IPS DF 4.7 (cell line): Measurements from ENCODE around the gene ATP8B4.
A peak's percentile ranks its signal among the peaks of the same experiment; 100 is the strongest.
"Not testable (repeated sequence)": the region's sequence is repeated elsewhere in the genome, so short reads cannot be mapped to it uniquely, and the experiment has no call there.

Source experiments
- DNase-seq: peaks from one replicate; pipeline ENCODE4 v3.0.0-alpha.2; 2013; ENCODE audit warnings: low spot score; ENCODE audit errors: extremely low read depth

Gene ATP8B4

DNA sequence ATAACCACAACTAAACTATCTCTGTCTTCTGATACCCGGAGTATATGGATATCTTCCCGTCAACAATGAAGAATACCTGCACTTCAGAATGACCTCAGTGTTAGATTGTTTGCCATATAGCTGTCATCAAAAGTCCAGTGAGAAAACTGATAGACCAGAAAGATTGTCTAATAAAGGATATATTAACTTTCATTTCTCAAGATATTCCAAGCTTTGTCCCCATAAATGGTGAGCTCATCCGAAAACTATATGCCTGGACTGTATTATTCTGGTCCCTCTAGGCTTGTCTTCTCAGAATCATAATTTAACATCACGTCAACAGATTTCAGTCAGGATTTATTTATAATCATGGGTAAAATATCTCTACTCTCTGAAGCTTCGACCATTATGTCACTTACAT is 100.5 kb downstream of the ATP8B4 start:
- no peak for DNase-seq

DNA sequence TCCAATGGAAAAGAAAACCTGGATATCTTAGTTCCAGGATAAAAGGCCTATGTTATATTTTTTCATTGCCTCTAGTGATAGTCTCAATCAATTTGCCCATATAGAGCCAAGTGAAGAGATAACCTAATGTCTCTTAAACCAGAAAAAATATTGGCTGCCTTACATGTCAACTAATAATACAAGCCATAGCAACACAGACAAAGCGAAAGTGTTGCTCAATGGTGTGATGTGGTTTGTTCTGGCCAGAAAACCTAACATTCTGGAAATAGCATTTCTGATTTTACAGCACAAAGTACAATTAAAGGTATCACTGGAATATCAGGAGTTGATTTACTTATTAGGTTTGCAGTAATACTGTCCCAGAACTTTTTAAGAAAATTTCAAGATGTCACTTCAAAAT is 101.5 kb downstream of the ATP8B4 start:
- DNase-seq = no peak

DNA sequence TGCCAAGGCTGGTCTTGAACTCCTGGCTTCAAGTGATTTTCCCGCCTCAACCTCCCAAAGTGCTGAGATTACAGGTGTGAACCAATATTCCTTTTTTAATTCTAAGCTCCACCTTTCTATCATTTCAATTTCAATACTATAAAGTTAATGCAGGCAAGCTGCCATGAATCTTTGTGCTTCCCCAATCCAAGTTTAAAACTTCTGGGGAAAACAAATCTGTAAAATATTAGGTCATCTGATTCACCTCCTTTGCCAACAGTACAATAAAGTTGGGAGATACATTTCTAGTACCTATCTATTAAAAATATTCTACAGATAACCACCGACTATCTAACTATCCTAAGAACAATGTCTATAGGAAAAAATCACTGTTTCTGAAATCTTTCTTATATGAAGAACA is 102.1 kb downstream of the ATP8B4 start:
- no peak for DNase-seq

DNA sequence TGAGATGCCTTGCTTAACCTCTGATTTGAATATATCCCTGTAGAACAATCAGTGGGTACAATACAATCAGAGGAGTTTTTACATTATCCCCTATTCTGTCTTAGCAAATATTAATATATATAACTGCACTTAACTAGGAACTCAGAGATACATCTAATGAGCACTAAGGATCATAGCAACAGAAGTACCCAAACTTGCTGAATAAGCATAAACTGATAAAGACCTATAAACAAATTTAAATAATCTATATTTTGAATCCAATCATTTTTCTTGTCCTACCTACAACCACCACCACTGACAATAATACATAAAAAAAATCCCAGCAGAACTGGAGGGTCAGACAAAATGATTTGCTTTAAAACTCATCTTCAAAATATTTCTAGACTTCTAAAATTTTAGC is 106.2 kb downstream of the ATP8B4 start:
- no peak for DNase-seq

DNA sequence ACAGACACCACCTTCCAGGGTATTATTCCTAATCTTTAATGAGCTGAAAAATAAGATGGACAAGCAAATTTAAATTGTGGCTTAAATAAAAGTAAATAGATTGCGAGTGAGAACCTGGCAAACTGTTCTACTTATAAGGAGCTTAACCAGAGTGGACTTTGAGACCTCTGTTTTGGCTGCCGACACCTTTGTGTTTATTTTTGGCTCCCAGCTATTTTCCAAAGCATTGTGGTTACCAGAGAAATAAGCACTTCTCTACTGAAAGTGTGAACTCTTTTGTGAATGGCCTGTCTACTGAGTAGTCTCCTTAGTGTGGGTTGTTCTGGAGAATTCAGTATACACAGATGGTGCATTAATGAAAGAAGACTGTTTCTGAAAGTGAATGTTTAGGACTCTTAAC is 109.4 kb downstream of the ATP8B4 start:
- DNase-seq = no peak

DNA sequence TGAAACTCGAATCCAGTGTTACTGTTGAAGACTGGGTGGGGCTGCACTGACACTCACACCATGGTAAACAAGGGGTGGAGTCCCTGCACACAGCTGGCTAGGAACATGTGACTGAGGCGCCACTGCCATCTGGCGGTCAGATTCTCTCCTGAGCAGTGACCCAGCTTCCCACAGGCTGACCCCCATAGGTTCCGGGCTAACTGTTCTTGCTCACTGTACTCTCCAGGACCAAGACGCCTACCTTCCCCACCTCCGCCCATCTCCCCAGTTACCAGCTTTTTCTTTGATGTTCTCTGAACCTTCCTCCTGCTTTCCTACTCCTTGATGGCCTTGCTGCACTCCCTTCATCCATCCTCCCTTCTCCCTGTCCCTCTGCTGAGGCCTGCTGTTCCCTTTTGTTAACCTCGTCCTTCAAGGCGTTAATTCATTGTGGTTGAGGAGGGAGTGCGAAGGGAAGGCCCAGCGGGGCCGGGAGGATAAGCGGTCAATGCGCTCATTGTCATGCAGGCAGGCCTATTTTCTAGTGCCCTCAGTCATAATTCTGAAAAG is 115.2 kb downstream of the ATP8B4 start:
- peak; percentile 82 for DNase-seq

DNA sequence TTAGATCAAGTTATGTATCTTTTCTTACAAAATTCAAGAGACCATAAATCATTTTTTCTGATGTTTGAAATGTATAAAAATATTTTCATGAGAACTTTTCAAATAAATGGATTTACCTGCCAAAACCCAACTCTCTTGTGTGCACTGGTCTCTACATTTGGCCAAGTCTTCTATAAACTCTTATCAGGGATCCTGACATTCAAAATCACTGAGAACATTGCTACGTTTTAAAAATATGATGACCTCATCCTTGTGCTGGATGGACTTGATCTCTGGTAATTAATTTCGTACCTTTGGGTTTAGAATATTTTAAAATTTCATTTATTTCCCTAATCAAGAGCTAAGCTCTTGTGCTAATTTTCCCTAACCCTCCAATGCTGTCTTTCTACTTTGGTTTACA is 127.4 kb downstream of the ATP8B4 start:
- DNase-seq = no peak

DNA sequence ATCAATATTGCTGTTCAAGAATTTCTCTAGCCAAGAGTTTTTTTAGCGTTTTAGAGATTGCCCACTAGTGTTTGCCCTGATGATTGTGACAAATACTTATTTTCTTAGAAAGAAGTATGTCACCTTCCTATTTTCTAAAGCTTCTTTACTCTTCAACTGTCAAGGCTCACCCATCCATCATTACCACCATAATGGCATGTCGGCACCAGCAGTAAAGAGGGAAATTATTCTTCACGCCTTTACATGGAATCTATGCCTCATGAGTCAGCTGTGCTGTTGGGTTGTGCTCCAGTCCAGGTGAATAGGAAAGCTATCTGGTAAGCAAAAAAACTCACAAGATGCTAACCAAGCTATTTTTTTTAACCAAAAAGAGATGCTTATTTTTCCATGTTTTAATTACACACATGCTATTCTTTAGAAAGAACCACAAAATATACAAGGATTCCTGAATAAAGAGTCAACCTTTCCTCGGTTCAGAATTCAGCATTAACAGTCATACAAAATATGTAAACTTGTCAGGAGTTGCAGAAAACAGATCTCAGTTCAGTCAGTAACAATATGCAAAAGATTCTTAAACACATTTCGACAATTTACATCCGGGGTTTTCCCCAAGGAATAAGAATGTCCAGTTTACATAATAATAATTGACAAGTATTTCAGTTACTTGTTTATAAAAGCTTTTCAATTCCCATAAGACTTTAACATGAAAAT is 128.0 kb downstream of the ATP8B4 start:
- DNase-seq = no peak

DNA sequence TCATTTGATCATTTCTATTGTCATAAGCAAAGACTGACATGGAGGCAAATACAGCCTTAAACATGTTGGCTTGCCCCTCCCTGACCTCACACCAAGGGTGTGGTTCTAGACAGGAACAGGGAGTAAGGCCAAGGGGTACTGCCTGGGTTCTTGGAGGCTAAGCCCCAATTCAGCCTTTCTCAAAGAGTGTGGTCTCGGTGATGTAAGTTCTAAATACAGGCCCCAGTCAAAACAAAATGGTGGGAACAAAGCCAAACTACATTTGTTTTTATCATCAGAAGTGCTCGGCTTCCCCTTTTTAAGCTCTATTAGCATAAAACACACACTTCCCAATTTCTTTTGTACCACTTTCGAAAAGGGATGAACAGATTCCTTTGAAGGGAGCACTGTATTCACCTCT is 129.5 kb downstream of the ATP8B4 start:
- no peak for DNase-seq

DNA sequence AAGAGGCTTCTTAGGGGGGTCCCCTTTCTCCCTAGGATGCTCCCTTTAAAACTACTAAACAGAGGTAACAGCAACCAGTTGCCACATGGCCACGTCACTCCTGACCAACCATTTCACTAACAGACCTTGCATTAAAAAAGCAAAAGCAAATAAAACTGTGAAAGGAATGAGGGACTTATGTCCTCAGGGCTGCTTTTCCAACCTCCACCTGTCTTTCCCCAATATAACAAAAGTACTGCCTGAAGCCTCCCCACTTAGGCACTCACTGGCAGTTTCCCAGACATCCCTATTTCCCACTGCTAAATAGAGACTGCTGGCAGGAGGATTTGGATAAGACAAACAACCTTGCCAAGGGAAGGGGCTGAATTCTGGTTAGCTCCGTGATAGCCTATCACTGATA is 130.3 kb downstream of the ATP8B4 start:
- DNase-seq = no peak

DNA sequence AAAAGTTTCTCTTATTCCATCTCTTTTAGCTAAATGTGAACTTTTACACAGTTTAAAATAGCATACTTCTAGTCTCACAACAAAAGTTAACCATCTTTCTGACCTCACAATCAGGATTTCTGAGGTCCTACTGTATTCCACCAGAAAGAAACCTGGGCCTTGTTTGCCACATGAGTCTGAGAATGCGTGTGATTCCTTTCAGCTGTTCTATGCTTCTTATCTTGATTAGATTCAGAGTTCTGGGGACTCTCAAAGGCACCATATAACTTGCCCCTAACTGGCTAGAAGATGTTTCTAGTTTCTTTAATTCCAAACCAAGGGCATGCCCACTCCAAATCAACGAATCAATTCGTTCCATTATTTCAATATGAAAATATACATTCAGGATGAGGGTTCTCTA is 131.1 kb downstream of the ATP8B4 start:
- DNase-seq = no peak

DNA sequence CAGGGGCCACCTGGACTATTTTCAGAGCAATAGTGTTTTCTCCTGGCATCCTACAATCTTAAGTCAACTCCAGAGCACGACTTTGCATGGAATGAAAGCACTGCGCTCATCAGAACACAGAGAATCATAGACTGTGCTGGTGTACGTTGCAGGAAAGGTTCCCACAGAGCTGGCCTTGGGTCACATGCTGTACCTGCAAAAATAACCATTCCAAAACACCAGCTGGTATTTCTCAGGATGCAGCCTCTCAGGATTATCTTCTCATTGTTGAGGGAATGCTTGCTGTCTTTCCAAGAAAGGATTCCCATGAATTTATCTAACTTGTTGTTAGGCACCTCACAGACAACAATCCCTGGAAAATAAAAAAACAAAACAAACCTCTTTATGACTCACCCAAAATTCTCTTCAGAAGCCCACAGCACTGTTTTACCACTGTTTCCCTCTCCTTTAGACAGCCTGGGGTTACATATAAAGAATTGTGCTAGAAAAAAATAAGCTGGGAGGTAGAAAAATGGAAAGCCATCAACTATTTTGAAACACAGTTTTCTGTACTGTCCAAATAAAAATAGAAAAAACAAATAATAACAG is 131.7 kb downstream of the ATP8B4 start:
- no peak for DNase-seq

DNA sequence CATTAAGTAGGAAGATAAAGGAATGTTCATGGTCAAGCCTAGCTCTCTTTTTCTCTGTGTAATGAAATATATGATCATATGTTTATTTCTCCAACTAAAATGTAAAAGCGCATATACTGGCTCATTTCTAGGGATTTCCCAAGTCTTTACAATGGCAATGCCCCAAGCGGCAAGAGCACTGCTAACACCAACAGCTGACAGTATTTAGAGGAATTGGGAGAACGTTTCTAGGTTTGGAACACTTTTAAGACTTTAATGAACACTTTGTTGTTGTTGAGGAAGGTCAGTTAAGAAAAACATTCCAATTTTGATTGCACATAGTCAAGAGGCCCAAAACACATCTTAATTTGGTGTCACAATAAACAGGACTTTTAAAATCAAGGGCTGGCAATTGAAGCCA is 132.7 kb downstream of the ATP8B4 start:
- no peak for DNase-seq

DNA sequence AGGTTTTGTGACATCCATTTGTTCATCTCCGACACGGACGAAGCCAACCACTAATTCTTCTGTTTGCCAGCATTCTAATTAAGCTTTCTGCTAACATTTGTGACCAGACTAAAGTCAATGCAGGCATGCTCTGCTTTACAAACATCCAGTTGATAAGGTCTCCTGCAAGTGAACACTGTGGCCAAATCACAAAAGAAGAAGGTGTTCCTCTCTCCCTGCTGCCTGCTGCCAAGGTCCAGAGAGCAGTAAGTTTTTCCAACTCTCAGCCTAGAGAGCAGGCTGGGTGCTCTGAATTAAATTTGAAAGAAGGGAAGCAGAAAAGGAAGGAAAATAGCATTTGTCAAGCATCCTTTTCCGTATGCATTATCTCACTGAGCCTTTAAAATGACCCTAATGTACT is 133.6 kb downstream of the ATP8B4 start:
- no peak for DNase-seq

DNA sequence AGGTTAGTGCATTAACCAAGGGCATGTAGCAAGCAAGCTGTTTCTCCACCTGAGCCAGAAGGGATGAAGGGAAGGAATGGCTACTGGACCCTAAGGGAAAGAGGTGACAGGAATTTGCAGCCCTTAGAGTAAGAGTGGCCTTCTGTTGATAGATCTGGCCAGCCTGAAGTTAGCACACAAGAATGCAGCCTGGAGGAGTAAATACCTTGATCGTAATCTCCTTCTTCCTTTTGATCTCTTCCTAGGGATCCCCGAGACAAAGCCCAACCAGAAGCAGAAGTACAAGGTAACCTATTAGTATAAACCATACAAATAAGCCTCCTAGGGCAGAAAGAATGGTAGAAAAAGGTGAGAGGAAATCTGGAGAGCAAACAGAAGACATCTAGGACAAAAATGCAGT is 134.6 kb downstream of the ATP8B4 start:
- DNase-seq = no peak

DNA sequence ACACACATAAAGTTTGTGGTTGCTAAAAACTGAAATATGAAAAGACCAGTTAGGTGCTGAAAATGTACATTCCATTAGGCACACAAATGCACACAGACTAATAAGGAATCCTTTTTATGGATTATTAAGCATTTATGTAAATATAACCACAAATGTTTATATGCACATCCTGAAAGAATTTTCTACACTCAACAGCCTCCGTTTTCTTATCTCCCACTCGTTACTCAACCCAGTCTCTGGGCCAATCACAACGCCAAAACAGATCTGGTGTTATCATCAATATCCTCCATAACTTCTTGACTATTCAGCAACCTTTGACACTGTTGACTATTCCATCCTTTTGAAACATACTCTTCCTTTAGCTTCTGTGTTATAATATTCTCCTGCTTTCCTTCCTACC is 136.4 kb downstream of the ATP8B4 start:
- DNase-seq = no peak

DNA sequence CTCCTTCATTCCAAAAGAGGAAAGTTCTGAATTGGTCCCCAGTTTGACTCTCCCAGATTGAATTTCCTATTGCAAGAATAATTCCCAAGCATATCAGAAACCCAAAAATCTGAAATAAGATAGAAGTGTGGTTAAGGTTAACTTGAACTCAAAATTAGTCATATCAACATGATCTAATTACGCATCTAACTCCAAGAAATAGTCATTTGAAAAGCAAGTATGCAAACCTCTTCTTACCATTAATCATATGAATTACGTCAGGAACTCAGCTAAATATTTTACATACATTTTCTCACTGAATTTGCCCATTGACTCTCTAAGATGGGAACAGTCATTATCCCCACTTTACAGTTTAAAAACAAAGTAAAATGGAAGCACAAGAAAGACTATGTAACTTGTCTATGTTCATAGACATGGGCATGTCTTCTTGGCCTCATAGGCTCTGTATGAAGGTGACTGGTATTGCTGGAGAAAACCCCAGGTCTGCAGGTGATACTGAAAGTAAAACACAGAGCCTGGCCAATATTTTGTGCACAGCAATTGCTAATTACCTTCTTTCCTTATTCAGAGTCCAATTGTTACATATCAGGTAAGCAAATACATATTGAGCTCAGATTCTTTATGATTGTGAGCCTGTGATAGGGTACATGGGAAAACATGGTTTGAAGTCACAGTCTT is 139.2 kb downstream of the ATP8B4 start:
- DNase-seq = no peak

DNA sequence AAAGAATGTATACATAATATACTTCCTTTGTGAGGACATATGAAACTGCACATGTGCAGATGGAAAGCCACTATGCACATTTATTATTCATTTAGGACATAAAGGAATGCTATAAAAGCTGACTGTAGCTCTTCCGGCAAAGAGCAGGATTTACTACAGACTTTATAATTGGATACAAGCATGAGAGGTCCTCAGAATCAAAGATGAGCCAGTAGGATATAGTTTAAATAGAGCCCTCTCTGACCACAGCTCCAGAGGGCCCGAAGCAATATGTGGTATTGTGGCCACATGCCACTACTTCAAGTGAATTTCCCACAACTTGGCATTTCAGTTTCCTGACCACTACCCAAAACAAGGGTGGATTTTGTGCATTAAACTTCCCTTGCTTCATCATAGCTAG is 140.9 kb downstream of the ATP8B4 start:
- DNase-seq = no peak

DNA sequence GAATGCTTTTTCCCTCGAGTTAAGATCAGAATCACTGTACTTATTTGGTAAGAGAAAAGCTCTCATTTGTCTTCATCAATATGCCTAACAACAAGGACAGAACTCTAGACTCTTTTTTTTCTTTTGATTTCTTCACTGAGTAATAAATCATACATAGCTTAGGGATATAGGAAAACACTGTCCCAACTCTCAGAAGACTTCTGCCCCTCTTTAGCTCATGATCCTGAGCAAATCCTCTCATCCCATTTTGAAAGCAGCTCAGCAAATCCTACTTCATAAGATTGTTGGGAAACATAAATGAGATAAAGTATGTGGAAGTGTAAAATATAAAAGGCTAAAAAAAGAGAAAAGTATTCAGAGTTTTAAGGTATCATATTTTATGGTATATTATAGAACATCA is 141.7 kb downstream of the ATP8B4 start:
- no peak for DNase-seq

DNA sequence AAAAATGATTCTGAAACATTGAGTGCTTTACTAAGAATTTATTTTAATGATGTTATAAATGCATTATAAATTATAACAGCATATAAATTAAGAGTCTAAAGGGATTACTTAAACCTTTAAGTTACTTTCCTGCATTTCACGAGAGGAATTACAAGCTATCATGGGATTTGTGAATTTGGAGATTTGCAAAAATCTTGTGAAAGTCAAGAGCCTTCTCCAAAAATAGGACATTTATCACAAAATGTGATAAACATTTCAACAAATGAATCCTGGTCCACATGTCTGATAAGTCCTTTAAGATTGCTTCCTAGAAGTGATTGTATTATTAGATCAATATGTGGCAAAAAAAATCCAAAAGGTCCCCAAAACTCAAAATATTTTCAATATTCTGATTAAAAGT is 154.5 kb downstream of the ATP8B4 start:
- no peak for DNase-seq

DNA sequence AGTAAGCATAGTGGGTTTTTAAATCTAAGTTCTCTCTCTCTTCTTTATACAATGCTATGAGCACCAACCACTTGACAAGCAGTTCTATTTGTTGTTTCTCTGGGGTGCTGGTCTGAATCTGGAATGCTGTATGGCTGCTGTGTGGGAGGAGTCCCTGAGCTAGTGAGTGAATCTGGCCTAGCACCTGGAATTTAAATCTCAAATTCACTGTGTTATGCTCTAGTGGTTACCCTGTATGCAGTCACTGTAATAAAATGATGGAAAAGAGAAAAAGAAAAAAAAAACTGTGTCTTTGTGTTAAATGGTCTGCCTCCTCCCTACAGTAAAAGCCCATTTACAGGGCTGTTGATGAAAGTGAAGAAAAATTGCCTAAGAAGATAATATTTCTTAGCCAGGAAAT is 155.0 kb downstream of the ATP8B4 start:
- no peak for DNase-seq

DNA sequence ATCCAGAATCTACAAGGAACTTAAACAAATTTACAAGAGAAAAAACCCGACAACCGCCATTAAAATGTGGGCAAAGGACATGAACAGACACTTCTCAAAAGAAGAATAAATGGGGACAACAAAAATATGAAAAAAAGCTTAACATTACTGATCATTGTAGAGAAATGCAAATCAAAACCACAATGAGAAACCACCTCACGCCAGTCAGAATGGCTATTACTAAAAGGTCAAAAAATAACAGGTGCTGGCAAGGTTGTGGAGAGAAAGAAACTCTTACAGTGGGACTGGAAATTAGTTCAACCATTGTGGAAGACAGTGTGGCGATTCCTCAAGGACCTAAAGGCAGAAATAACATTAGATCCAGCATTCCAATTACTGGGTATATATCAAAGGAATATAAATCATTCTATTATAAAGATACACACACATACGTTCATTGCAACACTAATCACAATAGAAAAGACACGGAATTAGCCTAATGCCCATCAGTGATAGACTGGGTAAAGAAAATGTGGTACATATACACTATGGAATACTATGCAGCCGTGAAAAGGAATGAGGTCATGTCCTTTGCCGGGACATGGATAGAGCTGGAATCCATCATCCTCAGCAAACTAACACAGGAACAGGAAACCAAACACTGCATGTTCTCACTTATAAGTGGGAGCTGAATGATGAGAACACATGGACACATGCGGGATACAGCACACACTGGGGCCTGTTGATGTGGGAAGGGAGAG is 155.8 kb downstream of the ATP8B4 start:
- not testable (repeated sequence) for DNase-seq
